ENCODE results near the gene CTBP2. TPM values are rescaled to one million over a fixed set of nuclear protein-coding genes. Genes with fewer than 3 reads are reported as not detected.

The CTBP2 gene
- total and polyA plus RNA-seq, 4 donors = 19.2 to 80.6 (median 63.2) TPM

DNA sequence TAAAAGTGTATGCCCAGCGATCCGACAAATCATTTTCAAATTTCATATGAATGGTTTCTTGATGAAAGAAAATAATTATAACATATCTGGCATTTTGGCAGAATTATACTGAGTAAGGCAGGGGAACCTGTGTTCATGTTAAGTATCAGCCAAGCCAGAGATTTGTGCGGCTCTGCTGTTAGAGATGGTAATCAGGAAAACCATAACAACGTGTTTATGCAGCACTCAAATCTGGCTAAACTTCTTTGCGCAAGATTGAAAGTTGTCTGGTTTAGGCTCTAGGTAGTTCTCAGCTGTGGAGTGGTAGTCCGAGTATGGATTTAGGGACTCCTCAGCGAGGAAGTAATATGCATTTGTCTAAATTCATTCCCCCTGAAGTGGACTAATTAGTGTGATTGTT lies 8.9 kb upstream of the CTBP2 start:
- DNase-seq = no peak
- no peak for ATAC-seq (ENCODE audit: insufficient read depth, low FRiP score)
- no peak overlapping the region for H3K27ac ChIP-seq (ENCODE audit: low read depth in 1 of 2, low read length in 1 of 2)
- H3K9ac ChIP-seq (ENCODE audit: insufficient read depth in 1 of 2, low read length in 2 of 2) = no peak overlapping the region
- no peaks in the 10 kb centered on the region for H3K27me3 ChIP-seq (ENCODE audit: control insufficient read depth in 3 of 3, insufficient read depth in 3 of 3, low read length in 2 of 3)
- no peak overlapping the region for H3K4me3 ChIP-seq
- TF ChIP-seq, protein P1, sequence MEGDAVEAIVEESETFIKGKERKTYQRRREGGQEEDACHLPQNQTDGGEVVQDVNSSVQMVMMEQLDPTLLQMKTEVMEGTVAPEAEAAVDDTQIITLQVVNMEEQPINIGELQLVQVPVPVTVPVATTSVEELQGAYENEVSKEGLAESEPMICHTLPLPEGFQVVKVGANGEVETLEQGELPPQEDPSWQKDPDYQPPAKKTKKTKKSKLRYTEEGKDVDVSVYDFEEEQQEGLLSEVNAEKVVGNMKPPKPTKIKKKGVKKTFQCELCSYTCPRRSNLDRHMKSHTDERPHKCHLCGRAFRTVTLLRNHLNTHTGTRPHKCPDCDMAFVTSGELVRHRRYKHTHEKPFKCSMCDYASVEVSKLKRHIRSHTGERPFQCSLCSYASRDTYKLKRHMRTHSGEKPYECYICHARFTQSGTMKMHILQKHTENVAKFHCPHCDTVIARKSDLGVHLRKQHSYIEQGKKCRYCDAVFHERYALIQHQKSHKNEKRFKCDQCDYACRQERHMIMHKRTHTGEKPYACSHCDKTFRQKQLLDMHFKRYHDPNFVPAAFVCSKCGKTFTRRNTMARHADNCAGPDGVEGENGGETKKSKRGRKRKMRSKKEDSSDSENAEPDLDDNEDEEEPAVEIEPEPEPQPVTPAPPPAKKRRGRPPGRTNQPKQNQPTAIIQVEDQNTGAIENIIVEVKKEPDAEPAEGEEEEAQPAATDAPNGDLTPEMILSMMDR (IDR thresholded peaks at IDR 0.05; ENCODE audit: control extremely low read depth, extremely low read depth) = no peak
- H3K9me3 ChIP-seq (ENCODE audit: control insufficient read depth in 4 of 4, insufficient read depth in 3 of 4, low read length in 3 of 4) = no peaks in the 10 kb centered on the region
- no peaks in the 10 kb centered on the region for H3K4me1 ChIP-seq (ENCODE audit: control insufficient read depth in 5 of 5, insufficient read depth in 5 of 5, low read length in 5 of 5)
- H3K36me3 ChIP-seq (ENCODE audit: control insufficient read depth in 4 of 4, insufficient read depth in 4 of 4, low read length in 4 of 4) = no peaks in the 10 kb centered on the region
- 86 to 89% methylated on average over 7 of the region's 7 CpGs for WGBS, 2 donors

DNA sequence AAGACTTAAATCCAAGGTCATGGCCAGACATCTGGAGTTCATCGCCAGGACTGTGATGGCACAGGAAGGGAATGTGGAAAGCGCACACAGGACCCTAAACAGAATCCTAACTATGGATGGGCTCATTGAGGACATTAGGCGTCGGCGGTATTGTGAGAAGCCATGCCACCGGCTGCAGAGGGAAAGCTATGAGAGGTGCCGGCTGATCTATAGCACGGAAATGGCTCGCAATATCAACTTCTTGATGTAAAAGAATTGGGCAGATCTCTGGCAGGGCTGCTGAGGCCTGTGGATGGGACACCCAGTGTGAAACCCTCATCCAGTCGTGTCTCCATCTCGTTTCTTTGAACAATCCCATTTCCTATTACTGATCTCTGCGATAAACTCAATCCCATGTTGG lies 6.3 kb upstream of the CTBP2 start:
- DNase-seq = no peak

DNA sequence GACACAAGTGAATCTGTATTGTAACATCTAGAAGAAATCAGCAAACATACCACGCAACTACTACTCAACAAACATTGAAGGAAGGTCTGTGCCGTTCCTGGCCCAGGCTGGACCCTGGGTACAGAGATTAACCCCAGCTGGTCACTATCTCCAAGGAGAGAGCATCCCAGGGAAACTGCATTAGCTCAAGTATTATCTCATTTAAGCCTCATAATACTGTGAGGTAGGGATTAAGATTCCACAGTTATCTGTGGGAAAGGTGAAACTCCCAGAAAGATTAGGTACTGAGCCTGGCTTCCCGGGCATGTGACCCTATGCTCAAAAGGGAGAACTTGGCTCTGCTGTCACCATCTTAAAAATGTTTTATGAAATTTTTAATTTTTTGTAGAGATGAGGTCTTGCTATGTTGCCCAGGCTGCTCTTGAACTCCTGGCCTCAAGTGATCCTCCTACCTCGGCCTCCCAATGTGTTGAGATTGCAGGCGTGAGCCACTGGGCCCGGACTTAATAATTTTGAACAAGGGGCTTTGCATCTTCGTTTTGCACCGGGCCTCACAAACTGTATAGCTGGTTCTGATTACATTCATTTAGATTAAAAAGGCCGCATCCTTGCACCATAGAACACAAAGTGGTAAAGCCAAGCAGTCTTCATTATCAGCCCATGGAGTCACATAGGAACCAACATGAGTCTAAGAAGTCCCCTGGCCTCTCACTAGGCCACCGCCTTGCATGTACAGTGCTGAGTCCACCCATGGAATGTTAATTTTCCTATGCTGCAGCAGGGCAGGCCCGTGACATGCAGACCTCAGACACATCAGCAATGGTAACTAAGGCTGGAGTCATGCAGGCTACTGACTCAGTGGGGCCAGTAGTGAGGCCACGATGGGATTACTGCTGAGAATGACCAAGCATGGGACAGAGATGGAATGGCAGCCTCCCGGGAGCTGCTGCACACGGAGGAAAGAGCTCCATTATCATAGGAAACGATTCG lies 5.5 kb upstream of the CTBP2 start:
- no peak for DNase-seq
- Histone ChIP-seq H3K9me3 (ENCODE audit: control insufficient read depth in 4 of 4, insufficient read depth in 3 of 4, low read length in 3 of 4) (no peaks in the 10 kb centered on the region), H3K4me3 (no peak overlapping the region), H3K9ac (ENCODE audit: insufficient read depth in 1 of 2, low read length in 2 of 2) (no peak overlapping the region), H3K36me3 (ENCODE audit: control insufficient read depth in 4 of 4, insufficient read depth in 4 of 4, low read length in 4 of 4) (no peaks in the 10 kb centered on the region), H3K27me3 (ENCODE audit: control insufficient read depth in 3 of 3, insufficient read depth in 3 of 3, low read length in 2 of 3) (no peaks in the 10 kb centered on the region), H3K27ac (ENCODE audit: low read depth in 1 of 2, low read length in 1 of 2) (no peak overlapping the region), H3K4me1 (ENCODE audit: control insufficient read depth in 5 of 5, insufficient read depth in 5 of 5, low read length in 5 of 5) (peaks cover 0 to 10% (median 0%) of the 10 kb centered on the region in 5 donors)
- TF ChIP-seq, protein P1 (IDR thresholded peaks at IDR 0.05; ENCODE audit: control extremely low read depth, extremely low read depth) = no peak
- 92 to 96% methylated on average over 16 of the region's 16 CpGs for WGBS, 2 donors
- ATAC-seq (ENCODE audit: insufficient read depth, low FRiP score) = no peak

More for the DNA sequence above, 6.3 kb upstream of the CTBP2 start:
- Histone ChIP-seq H3K27me3 (ENCODE audit: control insufficient read depth in 3 of 3, insufficient read depth in 3 of 3, low read length in 2 of 3) (no peaks in the 10 kb centered on the region), H3K27ac (ENCODE audit: low read depth in 1 of 2, low read length in 1 of 2) (no peak overlapping the region), H3K36me3 (ENCODE audit: control insufficient read depth in 4 of 4, insufficient read depth in 4 of 4, low read length in 4 of 4) (no peaks in the 10 kb centered on the region), H3K9ac (ENCODE audit: insufficient read depth in 1 of 2, low read length in 2 of 2) (no peak overlapping the region), H3K4me3 (no peak overlapping the region), H3K9me3 (ENCODE audit: control insufficient read depth in 4 of 4, insufficient read depth in 3 of 4, low read length in 3 of 4) (no peaks in the 10 kb centered on the region), H3K4me1 (ENCODE audit: control insufficient read depth in 5 of 5, insufficient read depth in 5 of 5, low read length in 5 of 5) (peaks cover 0 to 10% (median 0%) of the 10 kb centered on the region in 5 donors)
- TF ChIP-seq, protein P1 (IDR thresholded peaks at IDR 0.05; ENCODE audit: control extremely low read depth, extremely low read depth) = no peak
- WGBS, 2 donors = 95 to 97% methylated on average over 12 of the region's 12 CpGs
- no peak for ATAC-seq (ENCODE audit: insufficient read depth, low FRiP score)
